Neural cell (in vitro differentiated cells): ENCODE results near the gene COL4A5. TPM values are rescaled to one million over a fixed set of nuclear protein-coding genes. Genes with fewer than 3 reads are reported as not detected.

Experiments used
- H2AFZ ChIP-seq: fragments of 200-600, 300-800 bp; sonication (generic), shearing (Covaris generic); 2 replicates; pipeline ENCODE4 v1.6.0; 2014; ENCODE audit warnings: low read depth, mild to moderate bottlenecking, antibody characterized with exemption, low read length, moderate library complexity
- H3F3A ChIP-seq: fragments of 200-600 bp; shearing (Covaris generic); 2 replicates; pipeline ENCODE4 v1.6.1; 2016; ENCODE audit warnings: mild to moderate bottlenecking, moderate library complexity, mixed read lengths, antibody characterized with exemption, low read length; ENCODE audit not compliant: insufficient read depth, poor library complexity, severe bottlenecking
- H3K27ac ChIP-seq: fragments of 200-600, 300-800 bp; sonication (generic), shearing (Covaris generic); 2 replicates; pipeline ENCODE4 v1.5.1; 2014; ENCODE audit warnings: mild to moderate bottlenecking, low read length, moderate library complexity
- H3K27me3 ChIP-seq: fragments of 300-800, 200-600 bp; sonication (generic), shearing (Covaris generic); 2 replicates; pipeline ENCODE4 v1.6.0; 2014; ENCODE audit warnings: mild to moderate bottlenecking, low read depth, low read length, moderate library complexity; ENCODE audit not compliant: insufficient read depth
- H3K36me3 ChIP-seq: fragments of 300-800, 200-600 bp; sonication (generic), shearing (Covaris generic); 2 replicates; pipeline ENCODE4 v1.5.1; 2014; ENCODE audit warnings: mild to moderate bottlenecking, antibody characterized with exemption, low read length, moderate library complexity; ENCODE audit not compliant: insufficient read depth
- H3K4me2 ChIP-seq: fragments of 300-800, 200-600 bp; sonication (generic), shearing (Covaris generic); 2 replicates; pipeline ENCODE4 v1.6.0; 2014; ENCODE audit warnings: mild to moderate bottlenecking, low read length
- H3K4me3 ChIP-seq: fragments of 300-800, 200-600 bp; sonication (generic), shearing (Covaris generic); 2 replicates; pipeline ENCODE4 v1.5.1; 2014; ENCODE audit warnings: mild to moderate bottlenecking, low read length, moderate library complexity
- H3K79me2 ChIP-seq: fragments of 200-600 bp; shearing (Covaris generic); replicated peaks from 2 replicates; pipeline ENCODE4 v1.6.0; 2014; ENCODE audit warnings: mild to moderate bottlenecking, low read length, moderate library complexity; ENCODE audit not compliant: insufficient read depth
- H3K9ac ChIP-seq: fragments of 300-800, 200-600 bp; sonication (generic), shearing (Covaris generic); 2 replicates; pipeline ENCODE4 v1.6.1; 2016; ENCODE audit warnings: mild to moderate bottlenecking, low read length, mixed read lengths
- H3K9me2 ChIP-seq: fragments of 200-600 bp; shearing (Covaris generic); 2 replicates; pipeline ENCODE4 v1.6.1; 2016; ENCODE audit warnings: mild to moderate bottlenecking, low read length, mixed read lengths; ENCODE audit not compliant: insufficient read depth
- H3K9me3 ChIP-seq: fragments of 200-600, 300-800 bp; sonication (generic), shearing (Covaris generic); 2 replicates; pipeline ENCODE4 v1.6.1; 2016; ENCODE audit warnings: mild to moderate bottlenecking, mixed run types, low read length, moderate library complexity, mixed read lengths
- H4K20me1 ChIP-seq: fragments of 200-600 bp; shearing (Covaris generic); 2 replicates; pipeline ENCODE4 v1.6.1; 2016; ENCODE audit warnings: mild to moderate bottlenecking, mixed run types; ENCODE audit not compliant: insufficient read depth
- CTCF ChIP-seq: fragments of 450-650 bp; IDR thresholded peaks from 2 replicates; pipeline ENCODE4 v1.5.1; 2014; ENCODE audit warnings: antibody characterized with exemption, mild to moderate bottlenecking, moderate library complexity; ENCODE audit not compliant: poor library complexity, severe bottlenecking
- EP300 ChIP-seq: fragments of 450-650 bp; conservative IDR thresholded peaks from 2 replicates; pipeline ENCODE4 v1.6.1; 2014; ENCODE audit warnings: antibody characterized with exemption, mild to moderate bottlenecking, moderate library complexity; ENCODE audit not compliant: poor library complexity, severe bottlenecking
- EZH2 ChIP-seq: fragments of 200-600, 300-800 bp; shearing (Covaris generic), sonication (generic); IDR thresholded peaks from 2 replicates; pipeline ENCODE4 v1.6.1; 2014; ENCODE audit warnings: antibody characterized with exemption, low read length, borderline replicate concordance, mild to moderate bottlenecking; ENCODE audit not compliant: insufficient read depth, poor library complexity, severe bottlenecking
- MXI1 ChIP-seq: fragments of 450-650 bp; conservative IDR thresholded peaks from 2 replicates; pipeline ENCODE4 v1.6.1; 2014; ENCODE audit warnings: antibody characterized with exemption, mild to moderate bottlenecking; ENCODE audit not compliant: poor library complexity, severe bottlenecking
- POLR2AphosphoS5 ChIP-seq: IDR thresholded peaks from 2 replicates; pipeline ENCODE4 v1.6.1; 2012
- RAD21 ChIP-seq: fragments of 450-650 bp; conservative IDR thresholded peaks from 2 replicates; pipeline ENCODE4 v1.6.1; 2014; ENCODE audit warnings: antibody characterized with exemption, mild to moderate bottlenecking, moderate library complexity
- REST ChIP-seq: IDR thresholded peaks from 2 replicates; pipeline ENCODE4 v1.6.1; 2012; ENCODE audit warnings: borderline replicate concordance
- SMC3 ChIP-seq: fragments of 450-650 bp; conservative IDR thresholded peaks from 2 replicates; pipeline ENCODE4 v1.6.1; 2014; ENCODE audit warnings: antibody characterized with exemption, mild to moderate bottlenecking, moderate library complexity; ENCODE audit not compliant: poor library complexity
- TAF1 ChIP-seq: IDR thresholded peaks from 2 replicates; pipeline ENCODE4 v1.6.1; 2012; ENCODE audit warnings: low read depth
- polyA plus RNA-seq: library from polyadenylated mRNA; depleted of rRNA; stranded (reverse); fragments of >200 nt; gene quantifications from 2 replicates; pipeline ENCODE4 v1.2.3, GENCODE V29; 2014

Gene COL4A5
- polyA plus RNA-seq, 1 donor from 2014 or later = 3.9 TPM

GRCh38 chrX:108601276-108601675 is 161.6 kb downstream of the COL4A5 start:
- Histone ChIP-seq H3K9me2 (no peaks in the 10 kb centered on the region), H3K4me2 (no peak overlapping the region), H3F3A (no peaks in the 10 kb centered on the region), H4K20me1 (no peaks in the 10 kb centered on the region), H3K9me3 (no peaks in the 10 kb centered on the region), H3K27me3 (no peaks in the 10 kb centered on the region), H3K27ac (no peak overlapping the region), H3K79me2 (no peaks in the 10 kb centered on the region), H3K36me3 (no peaks in the 10 kb centered on the region), H3K9ac (no peak overlapping the region), H3K4me3 (no peak overlapping the region), H2AFZ (no peak overlapping the region)
- TF ChIP-seq RAD21 (no peak), EZH2 (no peak), POLR2AphosphoS5 (no peak), REST (no peak), CTCF (no peak), EP300 (no peak), MXI1 (no peak), TAF1 (no peak), SMC3 (no peak)

DNA sequence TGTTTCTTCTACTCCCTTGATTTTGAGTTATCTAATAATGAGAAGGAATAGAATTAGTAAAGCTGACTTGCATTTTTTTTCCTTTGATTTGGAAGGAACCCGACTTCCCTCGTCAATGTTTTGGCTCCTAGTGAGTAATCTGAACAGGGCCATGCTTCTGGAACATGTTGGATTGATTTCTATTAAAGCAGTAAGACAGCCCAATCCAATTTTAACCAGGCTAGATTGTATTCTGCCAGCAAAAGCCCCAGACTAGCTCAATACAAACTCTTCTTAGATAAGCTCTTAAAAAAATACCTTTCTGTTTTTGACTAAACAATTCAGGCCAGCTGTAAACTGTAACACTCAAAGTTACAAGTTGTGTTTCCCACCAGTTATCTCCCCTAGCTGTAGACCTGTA is 170.5 kb downstream of the COL4A5 start:
- no peak overlapping the region for H3K4me2 ChIP-seq
- no peak overlapping the region for H3K27ac ChIP-seq
- H3K9me2 ChIP-seq = no peaks in the 10 kb centered on the region
- no peaks in the 10 kb centered on the region for H3F3A ChIP-seq
- H3K79me2 ChIP-seq = no peaks in the 10 kb centered on the region
- H3K4me3 ChIP-seq = no peak overlapping the region
- H3K9me3 ChIP-seq = no peaks in the 10 kb centered on the region
- H3K36me3 ChIP-seq = no peaks in the 10 kb centered on the region
- H3K9ac ChIP-seq = no peak overlapping the region
- no peaks in the 10 kb centered on the region for H4K20me1 ChIP-seq
- no peak overlapping the region for H2AFZ ChIP-seq
- TF ChIP-seq EP300 (no peak), SMC3 (no peak), EZH2 (no peak), RAD21 (no peak), REST (no peak), MXI1 (no peak), CTCF (no peak), POLR2AphosphoS5 (no peak), TAF1 (no peak)
- no peaks in the 10 kb centered on the region for H3K27me3 ChIP-seq
